ENCODE data around the gene KCNQ1. TPM values are rescaled to one million over a fixed set of nuclear protein-coding genes. Genes with fewer than 3 reads are reported as not detected.

Gene KCNQ1
- total RNA-seq, 1 experiment from 2014 or later: 2.5 TPM

DNA sequence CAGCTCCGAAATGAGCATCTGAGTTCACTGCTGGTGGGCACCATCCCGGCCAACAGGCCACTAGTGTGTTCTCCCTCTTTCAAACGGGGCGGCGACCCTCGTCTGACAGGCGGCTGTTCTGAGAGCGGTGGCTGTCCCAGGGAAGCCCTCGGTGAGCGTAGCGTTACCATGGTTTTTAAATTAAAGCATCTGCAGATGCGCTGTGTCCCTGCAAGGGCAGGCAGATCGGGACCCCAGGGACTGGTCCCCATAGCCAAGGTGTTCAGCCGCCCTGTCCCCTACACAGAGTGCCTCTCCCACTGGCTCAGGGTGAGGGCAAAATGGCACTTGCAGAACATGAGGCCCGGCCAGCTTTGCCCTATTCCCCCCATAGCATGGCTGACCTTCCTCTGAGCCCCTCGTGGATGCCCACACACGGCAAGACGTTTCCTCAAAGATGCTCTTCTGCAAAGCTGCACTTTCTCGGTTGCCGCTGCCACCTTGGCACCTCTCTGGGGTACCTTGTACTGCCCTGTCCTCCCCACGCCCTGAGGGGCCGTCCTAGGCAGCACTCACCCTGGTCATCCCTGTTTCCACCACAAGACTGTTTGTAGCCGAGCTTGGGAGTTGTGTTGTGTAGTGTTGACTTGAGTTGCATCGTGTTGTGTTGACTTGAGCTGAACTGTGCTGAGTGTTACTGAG, 306.9 kb downstream of the KCNQ1 start (continued):
- TF ChIP-seq, protein P1, sequence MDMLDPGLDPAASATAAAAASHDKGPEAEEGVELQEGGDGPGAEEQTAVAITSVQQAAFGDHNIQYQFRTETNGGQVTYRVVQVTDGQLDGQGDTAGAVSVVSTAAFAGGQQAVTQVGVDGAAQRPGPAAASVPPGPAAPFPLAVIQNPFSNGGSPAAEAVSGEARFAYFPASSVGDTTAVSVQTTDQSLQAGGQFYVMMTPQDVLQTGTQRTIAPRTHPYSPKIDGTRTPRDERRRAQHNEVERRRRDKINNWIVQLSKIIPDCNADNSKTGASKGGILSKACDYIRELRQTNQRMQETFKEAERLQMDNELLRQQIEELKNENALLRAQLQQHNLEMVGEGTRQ (CRISPR knock-in tag; IDR thresholded peaks at IDR 0.05): no peak
- TF ChIP-seq ZNF416 (CRISPR knock-in tag; IDR thresholded peaks at IDR 0.05) (no peak), ZNF263 (CRISPR knock-in tag; IDR thresholded peaks at IDR 0.05; ENCODE audit: low read depth) (no peak), TCF7 (CRISPR knock-in tag; IDR thresholded peaks at IDR 0.05; ENCODE audit: low read depth) (no peak), ZNF138 (CRISPR knock-in tag; conservative IDR thresholded peaks at IDR 0.05) (no peak)

DNA sequence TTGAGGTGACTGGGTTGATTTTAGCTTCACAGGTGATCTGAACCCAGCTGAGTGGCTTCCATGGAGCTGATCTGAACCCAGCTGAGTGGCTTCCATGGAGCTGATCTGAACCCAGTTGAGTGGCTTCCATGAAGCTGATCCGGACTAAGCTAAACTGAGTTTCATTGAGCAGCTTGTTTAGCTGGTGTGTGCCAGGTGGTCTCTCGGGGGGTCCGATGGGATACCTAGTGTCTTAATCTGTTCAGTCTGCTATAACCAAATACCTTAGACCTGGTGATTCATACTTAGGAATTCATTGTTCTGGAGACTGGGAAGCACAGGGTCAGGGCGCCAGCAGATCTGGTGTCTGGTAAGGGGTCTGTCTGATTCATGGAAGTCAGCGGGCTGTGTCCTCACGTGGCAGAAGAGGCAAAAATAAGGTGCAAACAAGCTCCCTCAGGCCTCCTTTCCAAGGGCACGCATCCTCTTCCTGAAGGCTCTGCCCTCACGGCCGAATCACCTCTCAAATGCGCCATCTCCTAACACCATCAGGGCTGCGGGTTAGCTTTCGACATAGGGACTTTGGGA, 307.5 kb downstream of the KCNQ1 start:
- H3K4me1 Mint-ChIP-seq: no peaks in the 10 kb centered on the region
- no peak overlapping the region for H3K27ac Mint-ChIP-seq
- H3K36me3 Mint-ChIP-seq: 0 out of 2 replicates have a peak, but pooled peaks cover 2% of the 10 kb centered on the region
- H3K9me3 Mint-ChIP-seq: peaks cover 27% of the 10 kb centered on the region
- CTCF ChIA-PET: no interaction called here
- TF ChIP-seq SOX15 (CRISPR knock-in tag; IDR thresholded peaks at IDR 0.05): no peak
- no peak for TF ChIP-seq ZNF423 (CRISPR knock-in tag; IDR thresholded peaks at IDR 0.05)
- TF ChIP-seq, protein P2, sequence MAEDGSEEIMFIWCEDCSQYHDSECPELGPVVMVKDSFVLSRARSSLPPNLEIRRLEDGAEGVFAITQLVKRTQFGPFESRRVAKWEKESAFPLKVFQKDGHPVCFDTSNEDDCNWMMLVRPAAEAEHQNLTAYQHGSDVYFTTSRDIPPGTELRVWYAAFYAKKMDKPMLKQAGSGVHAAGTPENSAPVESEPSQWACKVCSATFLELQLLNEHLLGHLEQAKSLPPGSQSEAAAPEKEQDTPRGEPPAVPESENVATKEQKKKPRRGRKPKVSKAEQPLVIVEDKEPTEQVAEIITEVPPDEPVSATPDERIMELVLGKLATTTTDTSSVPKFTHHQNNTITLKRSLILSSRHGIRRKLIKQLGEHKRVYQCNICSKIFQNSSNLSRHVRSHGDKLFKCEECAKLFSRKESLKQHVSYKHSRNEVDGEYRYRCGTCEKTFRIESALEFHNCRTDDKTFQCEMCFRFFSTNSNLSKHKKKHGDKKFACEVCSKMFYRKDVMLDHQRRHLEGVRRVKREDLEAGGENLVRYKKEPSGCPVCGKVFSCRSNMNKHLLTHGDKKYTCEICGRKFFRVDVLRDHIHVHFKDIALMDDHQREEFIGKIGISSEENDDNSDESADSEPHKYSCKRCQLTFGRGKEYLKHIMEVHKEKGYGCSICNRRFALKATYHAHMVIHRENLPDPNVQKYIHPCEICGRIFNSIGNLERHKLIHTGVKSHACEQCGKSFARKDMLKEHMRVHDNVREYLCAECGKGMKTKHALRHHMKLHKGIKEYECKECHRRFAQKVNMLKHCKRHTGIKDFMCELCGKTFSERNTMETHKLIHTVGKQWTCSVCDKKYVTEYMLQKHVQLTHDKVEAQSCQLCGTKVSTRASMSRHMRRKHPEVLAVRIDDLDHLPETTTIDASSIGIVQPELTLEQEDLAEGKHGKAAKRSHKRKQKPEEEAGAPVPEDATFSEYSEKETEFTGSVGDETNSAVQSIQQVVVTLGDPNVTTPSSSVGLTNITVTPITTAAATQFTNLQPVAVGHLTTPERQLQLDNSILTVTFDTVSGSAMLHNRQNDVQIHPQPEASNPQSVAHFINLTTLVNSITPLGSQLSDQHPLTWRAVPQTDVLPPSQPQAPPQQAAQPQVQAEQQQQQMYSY (CRISPR knock-in tag; IDR thresholded peaks at IDR 0.05): no peak
- H3K27me3 Mint-ChIP-seq (ENCODE audit: low read depth): peaks cover 91% of the 10 kb centered on the region
- no peak for ATAC-seq
- H3K4me3 Mint-ChIP-seq: no peak overlapping the region
- no peak for DNase-seq (ENCODE audit: low spot score)
- POLR2A ChIA-PET: no interaction called here

DNA sequence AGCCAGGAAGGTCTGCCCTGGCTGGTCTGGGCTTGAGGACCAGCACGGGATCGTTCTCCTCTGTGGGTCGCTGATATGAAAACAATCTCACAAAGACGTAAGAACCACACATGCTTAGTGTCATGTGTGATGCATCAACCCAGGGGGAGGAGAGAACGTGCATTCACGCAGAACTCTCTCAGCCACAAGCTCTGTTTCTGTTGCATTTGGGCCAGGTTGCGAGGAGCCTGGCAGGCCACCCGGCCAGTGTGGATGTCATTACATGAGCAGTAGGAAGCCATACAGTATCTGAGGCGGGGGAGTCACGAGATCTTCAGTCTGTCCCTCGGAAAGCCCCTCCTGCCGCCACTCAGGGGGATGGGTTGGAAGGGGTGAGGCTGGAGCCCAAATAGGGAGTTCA, 308.1 kb downstream of the KCNQ1 start:
- ATAC-seq (no peak), DNase-seq (ENCODE audit: low spot score) (no peak)
- H3K27me3 Mint-ChIP-seq (ENCODE audit: low read depth): peaks cover 91% of the 10 kb centered on the region
- TF ChIP-seq MYBL2 (CRISPR knock-in tag; IDR thresholded peaks at IDR 0.05) (no peak), ZNF138 (CRISPR knock-in tag; conservative IDR thresholded peaks at IDR 0.05) (no peak), CBFB (CRISPR knock-in tag; IDR thresholded peaks at IDR 0.05; ENCODE audit: low read depth) (no peak), ZNF219 (CRISPR knock-in tag; IDR thresholded peaks at IDR 0.05; ENCODE audit: borderline replicate concordance) (no peak), FOXJ3 (CRISPR knock-in tag; IDR thresholded peaks at IDR 0.05; ENCODE audit: borderline replicate concordance) (no peak), IRF2 (CRISPR knock-in tag; IDR thresholded peaks at IDR 0.05; ENCODE audit: borderline replicate concordance, low read depth) (no peak), ZNF671 (CRISPR knock-in tag; IDR thresholded peaks at IDR 0.05) (no peak), GRHL2 (CRISPR knock-in tag; IDR thresholded peaks at IDR 0.05; ENCODE audit: insufficient replicate concordance, severe bottlenecking) (no peak), OVOL2 (CRISPR knock-in tag; IDR thresholded peaks at IDR 0.05; ENCODE audit: borderline replicate concordance) (no peak), RORB (CRISPR knock-in tag; IDR thresholded peaks at IDR 0.05) (no peak), PRRX2 (CRISPR knock-in tag; IDR thresholded peaks at IDR 0.05) (no peak), FOXP1 (CRISPR knock-in tag; IDR thresholded peaks at IDR 0.05; ENCODE audit: borderline replicate concordance) (no peak), NR1H2 (CRISPR knock-in tag; IDR thresholded peaks at IDR 0.05) (no peak), SOX15 (CRISPR knock-in tag; IDR thresholded peaks at IDR 0.05) (no peak), SMAD4 (CRISPR knock-in tag; IDR thresholded peaks at IDR 0.05) (no peak), ZNF396 (CRISPR knock-in tag; IDR thresholded peaks at IDR 0.05; ENCODE audit: borderline replicate concordance) (no peak)
- TF ChIP-seq, protein P3, sequence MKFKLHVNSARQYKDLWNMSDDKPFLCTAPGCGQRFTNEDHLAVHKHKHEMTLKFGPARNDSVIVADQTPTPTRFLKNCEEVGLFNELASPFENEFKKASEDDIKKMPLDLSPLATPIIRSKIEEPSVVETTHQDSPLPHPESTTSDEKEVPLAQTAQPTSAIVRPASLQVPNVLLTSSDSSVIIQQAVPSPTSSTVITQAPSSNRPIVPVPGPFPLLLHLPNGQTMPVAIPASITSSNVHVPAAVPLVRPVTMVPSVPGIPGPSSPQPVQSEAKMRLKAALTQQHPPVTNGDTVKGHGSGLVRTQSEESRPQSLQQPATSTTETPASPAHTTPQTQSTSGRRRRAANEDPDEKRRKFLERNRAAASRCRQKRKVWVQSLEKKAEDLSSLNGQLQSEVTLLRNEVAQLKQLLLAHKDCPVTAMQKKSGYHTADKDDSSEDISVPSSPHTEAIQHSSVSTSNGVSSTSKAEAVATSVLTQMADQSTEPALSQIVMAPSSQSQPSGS (CRISPR knock-in tag; IDR thresholded peaks at IDR 0.05; ENCODE audit: borderline replicate concordance, low read depth): no peak
- TF ChIP-seq, protein P4, sequence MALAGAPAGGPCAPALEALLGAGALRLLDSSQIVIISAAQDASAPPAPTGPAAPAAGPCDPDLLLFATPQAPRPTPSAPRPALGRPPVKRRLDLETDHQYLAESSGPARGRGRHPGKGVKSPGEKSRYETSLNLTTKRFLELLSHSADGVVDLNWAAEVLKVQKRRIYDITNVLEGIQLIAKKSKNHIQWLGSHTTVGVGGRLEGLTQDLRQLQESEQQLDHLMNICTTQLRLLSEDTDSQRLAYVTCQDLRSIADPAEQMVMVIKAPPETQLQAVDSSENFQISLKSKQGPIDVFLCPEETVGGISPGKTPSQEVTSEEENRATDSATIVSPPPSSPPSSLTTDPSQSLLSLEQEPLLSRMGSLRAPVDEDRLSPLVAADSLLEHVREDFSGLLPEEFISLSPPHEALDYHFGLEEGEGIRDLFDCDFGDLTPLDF (CRISPR knock-in tag; IDR thresholded peaks at IDR 0.05): no peak
- POLR2A ChIA-PET: no interaction called here
- no peak overlapping the region for H3K27ac Mint-ChIP-seq
- no peaks in the 10 kb centered on the region for H3K4me1 Mint-ChIP-seq
- no peak overlapping the region for H3K4me3 Mint-ChIP-seq
- H3K9me3 Mint-ChIP-seq: peaks cover 33% of the 10 kb centered on the region
- H3K36me3 Mint-ChIP-seq: peaks cover 2% of the 10 kb centered on the region; the same call in 1 of the 2 replicates
- CTCF ChIA-PET: no interaction called here

Measured in WTC11 (cell line).